Chondrocyte (in vitro differentiated cells): ENCODE data around the gene SCN2A. TPM values are rescaled to one million over a fixed set of nuclear protein-coding genes. Genes with fewer than 3 reads are reported as not detected.

Source experiments
- DNase-seq: peaks from one replicate; pipeline ENCODE4 v3.0.0; 2021; ENCODE audit warnings: mixed read lengths, low spot score
- H3K27ac Mint-ChIP-seq: one replicate; pipeline ENCODE4 v1.8.0; 2021; ENCODE audit warnings: mild to moderate bottlenecking, moderate library complexity, mixed read lengths; ENCODE audit not compliant: unreplicated experiment
- H3K27me3 Mint-ChIP-seq: 2 replicates; pipeline ENCODE4 v1.8.0; 2021; ENCODE audit warnings: low read depth, mixed read lengths
- H3K36me3 Mint-ChIP-seq: 2 replicates; pipeline ENCODE4 v1.8.0; 2021; ENCODE audit warnings: low read depth, mixed read lengths
- H3K4me1 Mint-ChIP-seq: 2 replicates; pipeline ENCODE4 v1.8.0; 2021; ENCODE audit warnings: low read depth, mild to moderate bottlenecking, mixed read lengths
- H3K4me3 Mint-ChIP-seq: one replicate; pipeline ENCODE4 v1.8.0; 2021; ENCODE audit warnings: mild to moderate bottlenecking, moderate library complexity, mixed read lengths; ENCODE audit not compliant: unreplicated experiment
- H3K9me3 Mint-ChIP-seq: 2 replicates; pipeline ENCODE4 v1.8.0; 2021; ENCODE audit warnings: low read depth, mixed read lengths
- CTCF ChIP-seq: fragments of 200-600 bp; sonication (generic); IDR thresholded peaks from 2 replicates; pipeline ENCODE4 v1.5.0; 2021; ENCODE audit warnings: antibody characterized with exemption, mild to moderate bottlenecking, moderate library complexity
- total RNA-seq: library from RNA; stranded (reverse); gene quantifications from 3 replicates; pipeline ENCODE4 v1.2.1, GENCODE V29; 2021

The SCN2A gene
- total RNA-seq, 1 donor from 2014 or later, result 1.8 TPM

DNA sequence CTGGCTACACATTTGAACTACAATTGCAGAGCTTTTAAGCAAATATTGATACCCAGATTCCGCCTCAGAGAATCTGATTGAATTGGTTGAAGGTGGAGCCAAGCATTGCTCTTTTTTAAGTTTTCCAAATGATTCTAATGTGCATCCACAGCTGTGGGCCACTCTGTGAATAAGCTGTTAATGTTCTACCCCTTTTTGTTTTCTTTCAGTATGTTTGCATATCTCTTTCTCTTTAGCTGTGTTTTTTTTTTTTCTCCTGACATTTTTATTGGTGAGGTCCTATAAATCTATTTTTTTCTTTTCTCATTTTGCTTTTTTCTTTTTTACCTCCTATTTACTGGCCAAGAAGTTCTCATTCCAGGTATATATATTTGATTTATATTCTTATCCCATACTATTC lies 41.9 kb upstream of the SCN2A start:
- H3K4me3 Mint-ChIP-seq, result no peak overlapping the region
- H3K27me3 Mint-ChIP-seq, result peaks cover 4% of the 10 kb centered on the region
- no peak for DNase-seq
- no peaks in the 10 kb centered on the region for H3K4me1 Mint-ChIP-seq
- H3K27ac Mint-ChIP-seq, result no peak overlapping the region
- H3K9me3 Mint-ChIP-seq, result no peaks in the 10 kb centered on the region
- no peaks in the 10 kb centered on the region for H3K36me3 Mint-ChIP-seq
- no peak for TF ChIP-seq CTCF

- TF ChIP-seq CTCF, result no peak
- no peak for DNase-seq
- Mint-ChIP-seq H3K4me1 (no peaks in the 10 kb centered on the region), H3K36me3 (no peaks in the 10 kb centered on the region), H3K9me3 (no peaks in the 10 kb centered on the region), H3K27ac (no peak overlapping the region), H3K4me3 (no peak overlapping the region), H3K27me3 (peaks cover 4% of the 10 kb centered on the region)
These were observed 41.0 kb upstream of the SCN2A start for GRCh38 chr2:165198181-165198580.

DNA sequence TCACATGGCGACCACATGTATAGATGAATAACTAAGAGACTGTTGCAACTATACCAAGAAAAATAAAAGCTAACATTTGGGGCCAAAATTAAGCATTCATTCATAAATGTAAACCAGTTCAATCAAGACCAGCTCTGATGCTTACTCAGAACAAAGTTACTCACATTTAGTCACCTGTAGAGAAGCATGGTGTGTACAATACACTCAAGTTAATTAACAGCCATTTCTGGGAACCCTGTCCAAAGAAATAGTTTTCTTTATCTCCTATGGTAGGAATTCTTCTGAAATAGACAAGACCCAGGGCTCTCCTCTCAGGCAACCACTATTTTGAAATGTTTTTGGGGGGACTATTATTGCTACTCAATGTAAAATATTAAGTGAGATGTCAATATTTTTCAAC lies 37.0 kb upstream of the SCN2A start:
- DNase-seq, result no peak
- H3K27ac Mint-ChIP-seq, result no peak overlapping the region
- peaks cover 3% of the 10 kb centered on the region for H3K4me1 Mint-ChIP-seq
- peaks cover 3% of the 10 kb centered on the region for H3K9me3 Mint-ChIP-seq
- TF ChIP-seq CTCF, result no peak
- H3K36me3 Mint-ChIP-seq, result peaks cover 1% of the 10 kb centered on the region
- H3K4me3 Mint-ChIP-seq, result no peak overlapping the region
- peaks cover 5% of the 10 kb centered on the region for H3K27me3 Mint-ChIP-seq

DNA sequence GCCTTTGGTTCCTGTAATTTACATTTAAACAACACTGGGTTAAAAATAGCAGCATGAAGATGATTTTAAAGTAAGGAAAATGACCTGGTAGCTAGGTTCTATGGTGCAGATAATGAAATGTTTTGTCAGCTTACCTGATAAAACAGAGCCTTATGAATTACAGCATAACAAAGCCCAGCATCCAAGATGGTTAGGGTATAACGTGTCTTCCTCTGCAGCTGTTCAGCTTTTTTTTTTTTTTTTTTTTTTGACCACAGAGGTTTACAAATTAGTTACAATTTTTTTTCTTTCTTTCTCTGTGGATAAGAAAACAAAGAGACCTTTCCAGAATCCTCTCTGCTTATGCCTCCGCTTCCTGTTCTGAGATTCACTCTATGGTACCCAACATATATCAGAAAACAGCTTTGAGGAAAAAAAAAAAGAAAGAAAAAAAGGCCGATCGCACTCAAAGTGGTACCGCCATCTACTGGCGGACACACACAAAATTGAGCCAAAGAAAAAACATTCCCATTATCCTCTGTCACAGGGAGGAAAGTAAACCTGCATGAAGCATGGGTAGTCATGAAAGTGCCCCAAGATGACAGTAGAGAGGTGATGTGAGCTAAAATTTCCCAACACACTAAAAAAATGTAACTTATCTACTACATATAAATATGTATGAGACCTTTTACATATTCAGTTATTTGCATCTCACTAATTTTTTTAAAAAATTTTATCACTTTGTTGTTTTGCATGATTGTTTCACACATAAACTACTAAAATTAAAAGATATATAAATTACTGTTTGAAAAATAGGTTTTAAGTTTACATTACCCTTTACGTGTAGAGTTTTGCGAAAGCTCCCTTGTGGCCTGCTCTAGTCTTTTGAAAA lies 35.3 kb upstream of the SCN2A start, which contains the start of gene SCN3A:
SCN3A (minus strand) TSS at position 362 of the 871 bp plus-strand sequence. CDS start 27,656 bp downstream, outside the sequence.
- Mint-ChIP-seq H3K27ac (peak within 1 kb of the TSS; percentile 20), H3K36me3 (peaks cover 1% of the 10 kb centered on the region), H3K9me3 (peaks cover 3% of the 10 kb centered on the region), H3K27me3 (peaks cover 5% of the 10 kb centered on the region), H3K4me3 (no peak within 1 kb of the TSS), H3K4me1 (peaks cover 3% of the 10 kb centered on the region)
- DNase-seq, result no peak
- peak; percentile 95 for TF ChIP-seq CTCF

DNA sequence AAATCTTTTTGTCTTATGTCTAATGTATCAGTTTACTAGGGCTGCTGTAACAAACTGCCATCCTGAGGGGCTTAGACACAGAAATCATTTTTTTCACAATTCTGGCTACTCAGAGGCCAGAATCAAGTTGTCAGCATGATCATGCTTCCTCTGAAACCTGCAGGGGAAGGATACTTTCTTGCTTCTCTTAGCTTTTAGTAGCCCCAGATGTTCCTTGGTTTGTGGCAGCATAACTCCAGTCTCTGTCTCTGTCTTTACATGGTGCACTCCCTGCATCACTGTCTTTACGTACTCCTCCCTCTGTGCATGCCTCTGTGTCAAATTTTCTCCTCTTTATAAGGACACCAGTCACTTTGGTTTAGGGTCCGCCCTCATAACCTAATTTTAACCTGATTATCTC lies 33.3 kb upstream of the SCN2A start:
- no peak for TF ChIP-seq CTCF
- H3K9me3 Mint-ChIP-seq, result peaks cover 3% of the 10 kb centered on the region
- no peak overlapping the region for H3K27ac Mint-ChIP-seq
- H3K36me3 Mint-ChIP-seq, result peaks cover 1% of the 10 kb centered on the region
- peaks cover 5% of the 10 kb centered on the region for H3K27me3 Mint-ChIP-seq
- DNase-seq, result no peak
- no peak overlapping the region for H3K4me3 Mint-ChIP-seq
- H3K4me1 Mint-ChIP-seq, result peaks cover 3% of the 10 kb centered on the region
